ENCODE measurements around the gene SGPP2. TPM values are rescaled to one million over a fixed set of nuclear protein-coding genes. Genes with fewer than 3 reads are reported as not detected.

SGPP2 gene
- total and polyA plus RNA-seq, 7 donors = 0.06 to 0.29 (median 0.10) TPM; not detected in 2

DNA sequence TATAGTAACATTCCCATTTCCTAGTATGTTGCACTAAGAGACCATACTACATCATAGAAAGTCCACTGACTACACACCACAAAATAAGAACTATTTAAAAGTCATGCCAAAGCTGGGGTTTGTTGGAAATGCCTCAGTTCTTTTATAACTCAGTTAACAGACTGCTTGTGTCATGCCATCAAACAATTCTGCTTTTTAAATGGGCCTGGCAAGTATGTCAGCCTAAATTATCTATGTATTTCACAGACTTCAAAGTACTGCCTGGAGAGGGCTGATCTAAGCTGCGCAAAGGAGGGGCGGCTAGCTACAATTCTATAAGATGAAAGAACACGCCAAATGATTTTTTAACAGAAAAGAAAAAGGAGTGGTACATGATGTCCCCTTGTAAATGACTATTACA lies 182.0 kb downstream of the SGPP2 start:
- TF ChIP-seq, protein P1, sequence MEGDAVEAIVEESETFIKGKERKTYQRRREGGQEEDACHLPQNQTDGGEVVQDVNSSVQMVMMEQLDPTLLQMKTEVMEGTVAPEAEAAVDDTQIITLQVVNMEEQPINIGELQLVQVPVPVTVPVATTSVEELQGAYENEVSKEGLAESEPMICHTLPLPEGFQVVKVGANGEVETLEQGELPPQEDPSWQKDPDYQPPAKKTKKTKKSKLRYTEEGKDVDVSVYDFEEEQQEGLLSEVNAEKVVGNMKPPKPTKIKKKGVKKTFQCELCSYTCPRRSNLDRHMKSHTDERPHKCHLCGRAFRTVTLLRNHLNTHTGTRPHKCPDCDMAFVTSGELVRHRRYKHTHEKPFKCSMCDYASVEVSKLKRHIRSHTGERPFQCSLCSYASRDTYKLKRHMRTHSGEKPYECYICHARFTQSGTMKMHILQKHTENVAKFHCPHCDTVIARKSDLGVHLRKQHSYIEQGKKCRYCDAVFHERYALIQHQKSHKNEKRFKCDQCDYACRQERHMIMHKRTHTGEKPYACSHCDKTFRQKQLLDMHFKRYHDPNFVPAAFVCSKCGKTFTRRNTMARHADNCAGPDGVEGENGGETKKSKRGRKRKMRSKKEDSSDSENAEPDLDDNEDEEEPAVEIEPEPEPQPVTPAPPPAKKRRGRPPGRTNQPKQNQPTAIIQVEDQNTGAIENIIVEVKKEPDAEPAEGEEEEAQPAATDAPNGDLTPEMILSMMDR (IDR thresholded peaks at IDR 0.05) = no peak
- WGBS, 3 donors = 98 to 99% (median 98%) methylated on average over 3 of the region's 3 CpGs
- Histone ChIP-seq H3K27me3 (ENCODE audit: insufficient read depth in 3 of 3, low read length in 2 of 3) (no peaks in the 10 kb centered on the region), H3K9me3 (no peaks in the 10 kb centered on the region), H3K27ac (no peak overlapping the region), H3K4me1 (no peaks in the 10 kb centered on the region), H3K4me3 (no peak overlapping the region), H3K36me3 (ENCODE audit: insufficient read depth in 1 of 2, low read depth in 1 of 2) (peaks cover 0 to 22% of the 10 kb centered on the region in 2 donors)
- no peak for ATAC-seq
- DNase-seq = no peak
- intact Hi-C loops (cut with DNase I) = loop anchor here in 1 of 2 donors (2.0 kb wide), 1 partner anchor 18 kb away; no protein-coding TSS in a partner anchor

DNA sequence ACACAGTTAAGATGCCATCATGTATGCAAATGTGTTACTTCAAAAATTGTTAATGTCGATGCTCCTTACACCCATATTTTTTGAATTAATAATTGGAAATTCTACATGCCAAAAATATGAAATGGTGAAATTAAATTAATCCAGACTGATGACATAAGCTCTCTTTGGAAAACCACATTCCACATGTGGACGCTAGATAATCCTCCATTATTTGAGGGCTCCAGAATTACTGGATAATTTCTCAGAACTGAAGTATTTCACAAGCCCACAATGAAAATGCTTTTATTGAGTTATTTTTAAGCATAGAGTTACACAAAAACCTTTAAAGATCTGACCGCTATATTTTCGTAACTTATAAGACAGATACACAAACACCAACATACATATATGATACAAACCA lies 183.7 kb downstream of the SGPP2 start:
- H3K4me1 ChIP-seq = no peaks in the 10 kb centered on the region
- intact Hi-C loops (cut with DNase I) = no loop called here
- H3K36me3 ChIP-seq (ENCODE audit: insufficient read depth in 1 of 2, low read depth in 1 of 2) = peaks cover 8 to 29% of the 10 kb centered on the region in 2 donors
- no peak overlapping the region for H3K27ac ChIP-seq
- no peak overlapping the region for H3K4me3 ChIP-seq
- H3K27me3 ChIP-seq (ENCODE audit: insufficient read depth in 3 of 3, low read length in 2 of 3) = no peaks in the 10 kb centered on the region
- H3K9me3 ChIP-seq = no peaks in the 10 kb centered on the region
- TF ChIP-seq, protein P1 (IDR thresholded peaks at IDR 0.05) = no peak
- DNase-seq = no peak
- no peak for ATAC-seq
- 68 to 74% (median 70%) methylated on average over 4 of the region's 4 CpGs for WGBS, 3 donors

DNA sequence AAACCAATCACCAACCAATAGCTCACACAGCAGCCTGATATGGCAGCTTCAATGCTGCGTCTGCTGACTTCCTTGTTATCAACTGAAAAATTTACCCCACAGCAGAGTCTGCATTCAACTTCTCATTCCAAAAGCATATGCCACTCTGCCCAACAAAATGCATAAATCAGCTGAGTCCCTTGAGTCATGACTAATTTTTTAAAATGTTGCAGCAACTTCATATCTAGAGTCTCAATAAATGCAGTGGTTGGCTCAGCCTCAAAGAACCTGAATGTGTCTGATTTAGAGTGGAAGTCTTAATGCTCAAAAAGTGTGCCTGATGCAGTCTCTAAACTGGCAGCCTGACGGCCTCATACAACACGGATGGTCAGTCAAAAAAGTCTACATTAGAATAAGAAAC lies 185.0 kb downstream of the SGPP2 start:
- H3K9me3 ChIP-seq = no peaks in the 10 kb centered on the region
- H3K4me1 ChIP-seq = no peaks in the 10 kb centered on the region
- intact Hi-C loops (cut with DNase I) = no loop called here
- no peak overlapping the region for H3K4me3 ChIP-seq
- WGBS, 3 donors = 85 to 86% (median 86%) methylated on average over 3 of the region's 3 CpGs
- DNase-seq (no peak), ATAC-seq (no peak)
- H3K27me3 ChIP-seq (ENCODE audit: insufficient read depth in 3 of 3, low read length in 2 of 3) = no peaks in the 10 kb centered on the region
- H3K27ac ChIP-seq = no peak overlapping the region
- peaks cover 8 to 40% of the 10 kb centered on the region in 2 donors for H3K36me3 ChIP-seq (ENCODE audit: insufficient read depth in 1 of 2, low read depth in 1 of 2)
- TF ChIP-seq, protein P1 (IDR thresholded peaks at IDR 0.05) = no peak

Other genes starting within 250 kb of the SGPP2 start
- 10 to 100 TPM in 2 of 4 donors, 1 to 10 TPM in 2; 6.9 to 20.5 (median 13.3) TPM for gene PAX3, start 125.5 kb upstream of the SGPP2 start, total RNA-seq
- gene PAX3, start 125.5 kb upstream of the SGPP2 start, polyA plus RNA-seq = 1 to 10 TPM in 2 of 3 donors, under 1 TPM in 1; 0.26 to 2.8 (median 1.9) TPM
- gene FARSB, start 231.5 kb downstream of the SGPP2 start, total RNA-seq = 10 to 100 TPM; 23.2 to 45.3 (median 41.4) TPM
- gene FARSB, start 231.5 kb downstream of the SGPP2 start, polyA plus RNA-seq = 10 to 100 TPM; 26.7 to 35.6 (median 28.7) TPM
- not detected for gene MOGAT1, start 247.1 kb downstream of the SGPP2 start, total RNA-seq
- gene MOGAT1, start 247.1 kb downstream of the SGPP2 start, polyA plus RNA-seq = not detected

Measured in psoas muscle (tissue), 8 donors.